ENCODE results near the gene ATP6V1G3. TPM values are rescaled to one million over a fixed set of nuclear protein-coding genes. Genes with fewer than 3 reads are reported as not detected.
"Not testable (repeated sequence)": the region's sequence is repeated elsewhere in the genome, so short reads cannot be mapped to it uniquely, and the experiment has no call there.

Gene ATP6V1G3
- total RNA-seq, 1 donor, result not detected

DNA sequence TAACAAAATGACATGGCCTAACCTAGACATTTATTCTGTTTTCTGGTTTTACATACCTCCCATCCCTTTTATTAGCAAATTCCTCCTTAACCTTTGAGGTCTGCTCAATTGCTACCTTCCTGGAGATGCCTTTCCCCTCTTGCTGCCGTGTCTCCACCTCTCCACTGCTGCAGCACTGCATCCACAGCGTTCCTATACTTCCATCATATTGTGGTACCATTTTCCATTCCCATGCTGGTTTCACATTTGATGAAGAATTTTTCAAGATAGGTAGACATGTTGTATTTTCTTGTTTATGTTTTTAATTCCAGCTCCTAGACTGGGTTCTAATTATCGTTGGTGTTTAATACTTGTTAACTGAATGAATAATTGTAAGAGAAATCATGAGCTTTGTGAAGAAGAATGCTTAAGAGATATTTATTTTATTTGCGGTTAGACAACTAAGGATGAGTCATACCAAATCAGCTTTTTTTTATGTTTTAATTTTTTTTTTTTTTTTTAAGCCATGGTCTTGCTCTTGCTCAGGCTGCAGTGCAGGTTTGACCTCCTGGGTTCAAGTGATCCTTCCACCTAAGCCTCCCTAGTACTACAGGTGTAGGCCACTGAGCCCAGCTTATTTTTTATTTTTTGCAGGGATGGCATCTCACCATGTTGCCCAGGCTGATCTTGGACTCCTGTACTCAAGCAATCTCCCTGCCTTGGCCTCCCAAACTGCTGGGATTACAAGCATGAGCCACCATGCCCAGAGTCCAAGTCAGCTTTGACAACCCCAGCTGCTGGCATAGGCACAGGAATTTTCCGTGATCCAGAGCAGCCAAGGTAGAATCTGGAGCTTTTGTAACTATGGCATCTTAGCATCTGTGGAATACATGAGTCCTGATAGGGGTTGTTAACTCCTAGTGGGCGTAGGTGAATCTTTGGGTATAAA lies 44.0 kb downstream of the ATP6V1G3 start:
- peaks cover 19% of the 10 kb centered on the region for H3K4me1 ChIP-seq (ENCODE audit: insufficient read depth, low read length)
- no peaks in the 10 kb centered on the region for H3K27me3 ChIP-seq (ENCODE audit: insufficient read depth, low read length)
- no peaks in the 10 kb centered on the region for H3K9me3 ChIP-seq (ENCODE audit: low read depth, low read length)
- H3K4me3 ChIP-seq (ENCODE audit: low read length), result no peak overlapping the region

DNA sequence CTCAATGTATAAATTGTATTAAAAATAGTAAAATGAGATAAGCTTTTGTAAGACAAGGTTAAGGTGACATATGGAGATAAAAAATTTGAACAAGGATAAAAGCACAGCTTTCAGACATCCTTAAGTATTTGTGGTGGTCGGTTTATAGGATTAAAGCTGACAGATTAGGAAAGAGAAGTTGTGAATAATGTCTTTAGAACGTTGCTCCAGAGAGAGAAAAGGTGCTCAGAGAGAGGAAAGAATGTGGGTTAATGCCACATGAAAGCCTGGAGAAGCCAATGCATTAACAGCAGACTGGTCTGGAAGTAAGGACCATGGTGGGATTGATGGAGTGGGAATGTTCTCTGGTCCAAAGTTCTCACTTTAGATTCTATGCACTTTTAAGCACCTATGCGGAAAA lies 44.8 kb downstream of the ATP6V1G3 start:
- H3K4me1 ChIP-seq (ENCODE audit: insufficient read depth, low read length), result peaks cover 19% of the 10 kb centered on the region
- no peaks in the 10 kb centered on the region for H3K27me3 ChIP-seq (ENCODE audit: insufficient read depth, low read length)
- H3K4me3 ChIP-seq (ENCODE audit: low read length), result no peak overlapping the region
- H3K9me3 ChIP-seq (ENCODE audit: low read depth, low read length), result no peaks in the 10 kb centered on the region

DNA sequence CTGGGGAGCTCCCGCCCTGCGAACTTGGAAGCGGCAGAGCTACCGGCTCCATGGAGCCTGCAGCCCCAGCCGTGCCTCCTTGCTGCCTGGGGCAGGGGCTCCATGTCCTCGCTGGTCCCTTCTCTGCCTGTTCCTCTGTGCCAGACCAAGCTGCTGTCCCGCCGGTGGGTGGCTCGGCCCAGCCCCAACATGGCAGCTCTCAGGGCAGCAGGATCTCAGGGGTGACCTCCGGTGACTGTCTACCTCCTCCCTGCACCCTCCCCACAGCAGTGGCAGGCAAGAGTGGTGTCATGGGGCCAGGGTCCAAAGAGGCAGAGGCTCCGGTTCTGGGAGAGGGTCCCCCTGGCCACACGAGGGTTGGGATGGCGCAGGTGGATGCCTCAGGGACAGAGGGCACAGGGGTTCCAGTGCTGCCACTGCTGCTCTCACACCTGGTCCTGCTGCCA lies 45.8 kb downstream of the ATP6V1G3 start:
- Histone ChIP-seq H3K4me1 (ENCODE audit: insufficient read depth, low read length) (peaks cover 17% of the 10 kb centered on the region), H3K9me3 (ENCODE audit: low read depth, low read length) (no peaks in the 10 kb centered on the region), H3K4me3 (ENCODE audit: low read length) (no peak overlapping the region), H3K27me3 (ENCODE audit: insufficient read depth, low read length) (no peaks in the 10 kb centered on the region)

- Histone ChIP-seq H3K4me3 (ENCODE audit: low read length) (no peak overlapping the region), H3K9me3 (ENCODE audit: low read depth, low read length) (no peaks in the 10 kb centered on the region), H3K4me1 (ENCODE audit: insufficient read depth, low read length) (peaks cover 17% of the 10 kb centered on the region), H3K27me3 (ENCODE audit: insufficient read depth, low read length) (no peaks in the 10 kb centered on the region)
These were observed 46.3 kb downstream of the ATP6V1G3 start for GRCh38 chr1:198494139-198494538.

GRCh38 chr1:198493329-198493728 lies 47.2 kb downstream of the ATP6V1G3 start:
- H3K4me3 ChIP-seq (ENCODE audit: low read length), result no peak overlapping the region
- no peaks in the 10 kb centered on the region for H3K27me3 ChIP-seq (ENCODE audit: insufficient read depth, low read length)
- peaks cover 17% of the 10 kb centered on the region for H3K4me1 ChIP-seq (ENCODE audit: insufficient read depth, low read length)
- H3K9me3 ChIP-seq (ENCODE audit: low read depth, low read length), result no peaks in the 10 kb centered on the region

DNA sequence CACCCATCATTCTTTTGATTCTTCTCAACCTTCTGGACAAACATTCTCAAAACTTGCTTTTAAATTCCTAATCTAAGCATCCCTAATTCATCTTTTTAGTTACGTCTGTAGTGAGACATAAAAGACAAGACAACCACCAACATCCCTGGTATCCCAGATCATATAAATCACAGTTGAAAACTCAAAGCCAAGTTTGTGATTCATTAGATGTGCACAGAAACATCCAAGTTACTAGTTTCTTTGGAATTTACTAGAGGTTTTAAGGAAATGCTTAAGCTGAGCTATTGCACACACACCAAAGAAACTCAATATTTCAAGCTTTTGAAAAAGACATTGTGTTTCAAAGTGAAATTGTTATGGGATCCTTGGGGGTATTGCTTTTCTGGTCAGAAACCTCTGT lies 47.6 kb downstream of the ATP6V1G3 start:
- H3K4me3 ChIP-seq (ENCODE audit: low read length), result no peak overlapping the region
- H3K27me3 ChIP-seq (ENCODE audit: insufficient read depth, low read length), result no peaks in the 10 kb centered on the region
- peaks cover 14% of the 10 kb centered on the region for H3K4me1 ChIP-seq (ENCODE audit: insufficient read depth, low read length)
- no peaks in the 10 kb centered on the region for H3K9me3 ChIP-seq (ENCODE audit: low read depth, low read length)

GRCh38 chr1:198491596-198491995 lies 48.9 kb downstream of the ATP6V1G3 start:
- no peak overlapping the region for H3K4me3 ChIP-seq (ENCODE audit: low read length)
- no peaks in the 10 kb centered on the region for H3K9me3 ChIP-seq (ENCODE audit: low read depth, low read length)
- H3K27me3 ChIP-seq (ENCODE audit: insufficient read depth, low read length), result no peaks in the 10 kb centered on the region
- peaks cover under 1% of the 10 kb centered on the region for H3K4me1 ChIP-seq (ENCODE audit: insufficient read depth, low read length)

- Histone ChIP-seq H3K4me1 (ENCODE audit: insufficient read depth, low read length) (no peaks in the 10 kb centered on the region), H3K9me3 (ENCODE audit: low read depth, low read length) (no peaks in the 10 kb centered on the region), H3K27me3 (ENCODE audit: insufficient read depth, low read length) (no peaks in the 10 kb centered on the region), H3K4me3 (ENCODE audit: low read length) (no peak overlapping the region)
These were observed 49.5 kb downstream of the ATP6V1G3 start for GRCh38 chr1:198491028-198491427.

DNA sequence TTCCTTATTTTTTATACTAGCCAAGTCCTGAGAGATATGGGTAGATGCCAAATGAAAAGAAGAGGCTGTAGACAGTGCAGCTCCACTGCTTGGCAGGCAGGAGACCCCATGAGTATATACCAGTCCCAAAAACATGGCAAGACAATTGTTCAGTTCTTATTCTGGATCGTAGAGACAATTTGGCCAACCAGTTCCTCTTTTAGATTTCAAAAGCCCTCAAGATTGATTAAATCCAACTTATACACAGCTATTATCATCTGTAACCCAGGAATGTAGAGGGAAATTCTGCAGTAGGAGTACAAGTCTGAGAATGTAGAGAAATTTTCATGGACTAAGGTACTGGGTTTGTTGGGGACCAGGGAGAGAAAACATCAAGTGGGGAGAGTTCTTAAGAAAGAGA lies 50.3 kb downstream of the ATP6V1G3 start:
- Histone ChIP-seq H3K4me3 (ENCODE audit: low read length) (no peak overlapping the region), H3K9me3 (ENCODE audit: low read depth, low read length) (no peaks in the 10 kb centered on the region), H3K27me3 (ENCODE audit: insufficient read depth, low read length) (no peaks in the 10 kb centered on the region), H3K4me1 (ENCODE audit: insufficient read depth, low read length) (no peaks in the 10 kb centered on the region)

DNA sequence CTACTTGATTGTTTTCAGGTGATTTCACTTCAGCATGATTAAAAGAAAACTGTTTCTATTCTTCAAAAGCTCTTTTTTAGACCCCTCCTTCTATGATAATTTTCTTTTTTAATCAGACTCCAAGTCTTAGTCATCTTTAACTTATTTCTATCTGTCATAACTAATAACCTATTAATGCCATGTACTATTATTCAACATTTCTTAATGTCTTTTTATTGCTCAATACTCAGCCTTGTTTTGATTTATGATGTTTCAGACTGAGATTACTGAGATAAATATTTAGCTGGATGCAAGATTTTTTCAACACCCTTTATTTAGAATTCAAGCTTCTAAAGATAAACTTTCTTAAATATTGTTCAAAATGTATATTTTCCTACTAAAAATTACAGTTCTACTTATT lies 53.6 kb downstream of the ATP6V1G3 start:
- H3K9me3 ChIP-seq (ENCODE audit: low read depth, low read length), result no peaks in the 10 kb centered on the region
- H3K4me1 ChIP-seq (ENCODE audit: insufficient read depth, low read length), result no peaks in the 10 kb centered on the region
- H3K27me3 ChIP-seq (ENCODE audit: insufficient read depth, low read length), result no peaks in the 10 kb centered on the region
- H3K4me3 ChIP-seq (ENCODE audit: low read length), result no peak overlapping the region

DNA sequence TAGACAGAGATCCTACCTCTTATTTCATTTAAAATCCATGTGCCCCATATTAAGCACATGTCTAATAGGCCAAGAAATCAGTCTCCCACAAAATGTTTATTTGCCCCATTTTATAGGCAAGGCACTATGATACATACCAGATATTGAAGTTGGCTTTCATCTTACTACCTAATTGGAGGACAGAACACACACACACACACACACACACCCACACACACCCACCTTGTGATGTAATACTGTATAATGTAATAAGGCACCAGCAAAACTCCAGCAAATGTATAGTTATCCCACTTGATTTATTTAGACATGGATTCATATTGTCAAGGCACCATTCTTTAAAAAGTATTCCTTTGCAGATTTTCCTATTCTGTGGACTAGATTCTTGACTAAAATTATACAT lies 56.8 kb downstream of the ATP6V1G3 start:
- no peaks in the 10 kb centered on the region for H3K9me3 ChIP-seq (ENCODE audit: low read depth, low read length)
- H3K4me1 ChIP-seq (ENCODE audit: insufficient read depth, low read length), result no peaks in the 10 kb centered on the region
- H3K4me3 ChIP-seq (ENCODE audit: low read length), result no peak overlapping the region
- no peaks in the 10 kb centered on the region for H3K27me3 ChIP-seq (ENCODE audit: insufficient read depth, low read length)

DNA sequence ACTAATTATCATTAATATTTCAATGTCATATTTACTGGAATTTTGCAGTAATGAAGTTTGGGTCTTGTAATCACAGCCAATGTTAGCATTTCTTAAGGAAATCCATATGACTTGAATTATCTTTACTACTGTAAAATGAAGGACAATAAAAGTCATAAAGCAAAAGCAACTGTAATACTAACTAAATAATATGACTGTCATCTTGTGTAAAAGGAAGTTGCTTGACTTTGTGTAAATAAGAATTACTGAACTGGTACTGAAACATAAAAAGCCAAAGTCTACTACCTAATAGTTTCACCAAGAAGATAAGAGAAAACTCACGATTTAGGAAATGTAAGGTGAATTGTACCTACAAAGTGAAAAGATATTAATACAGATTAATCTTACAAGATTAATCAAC lies 57.5 kb downstream of the ATP6V1G3 start:
- Histone ChIP-seq H3K4me1 (ENCODE audit: insufficient read depth, low read length) (no peaks in the 10 kb centered on the region), H3K4me3 (ENCODE audit: low read length) (no peak overlapping the region), H3K27me3 (ENCODE audit: insufficient read depth, low read length) (no peaks in the 10 kb centered on the region), H3K9me3 (ENCODE audit: low read depth, low read length) (no peaks in the 10 kb centered on the region)

GRCh38 chr1:198481661-198482060 lies 58.8 kb downstream of the ATP6V1G3 start:
- H3K27me3 ChIP-seq (ENCODE audit: insufficient read depth, low read length), result no peaks in the 10 kb centered on the region
- no peaks in the 10 kb centered on the region for H3K4me1 ChIP-seq (ENCODE audit: insufficient read depth, low read length)
- no peaks in the 10 kb centered on the region for H3K9me3 ChIP-seq (ENCODE audit: low read depth, low read length)
- no peak overlapping the region for H3K4me3 ChIP-seq (ENCODE audit: low read length)

- no peaks in the 10 kb centered on the region for H3K27me3 ChIP-seq (ENCODE audit: insufficient read depth, low read length)
These were observed 59.6 kb downstream of the ATP6V1G3 start for GRCh38 chr1:198480876-198481275.

DNA sequence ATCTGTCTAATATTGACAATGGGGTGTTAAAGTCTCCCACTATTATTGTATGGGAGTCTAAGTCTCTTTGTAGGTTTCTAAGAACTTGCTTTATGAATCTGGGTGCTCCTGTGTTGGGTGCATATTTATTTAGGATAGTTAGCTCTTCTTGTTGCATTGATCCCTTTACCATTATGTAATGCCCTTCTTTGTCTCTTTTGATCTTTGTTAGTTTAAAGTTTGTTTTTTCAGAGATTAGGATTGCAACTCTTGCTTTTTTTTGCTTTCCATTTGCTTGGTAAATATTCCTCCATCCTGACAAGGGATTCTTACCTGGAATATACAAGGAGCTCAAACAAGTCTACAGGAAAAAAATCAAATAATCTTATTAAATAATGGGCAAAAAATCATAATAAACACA lies 63.1 kb downstream of the ATP6V1G3 start:
- H3K4me1 ChIP-seq (ENCODE audit: insufficient read depth, low read length); H3K9me3 ChIP-seq (ENCODE audit: low read depth, low read length); H3K4me3 ChIP-seq (ENCODE audit: low read length); H3K27me3 ChIP-seq (ENCODE audit: insufficient read depth, low read length): not testable (repeated sequence)

More at GRCh38 chr1:198480876-198481275, 59.6 kb downstream of the ATP6V1G3 start:
- no peaks in the 10 kb centered on the region for H3K4me1 ChIP-seq (ENCODE audit: insufficient read depth, low read length)
- no peaks in the 10 kb centered on the region for H3K9me3 ChIP-seq (ENCODE audit: low read depth, low read length)
- no peak overlapping the region for H3K4me3 ChIP-seq (ENCODE audit: low read length)
